ENCODE results near the gene RASSF5. TPM values are rescaled to one million over a fixed set of nuclear protein-coding genes. Genes with fewer than 3 reads are reported as not detected.

RASSF5 gene
- total and polyA plus RNA-seq, 10 of the 15 experiments (the other 5 are each of a cell fraction or from before 2014, with no cell fraction given) = 14.0 to 89.6 (median 68.9) TPM

DNA sequence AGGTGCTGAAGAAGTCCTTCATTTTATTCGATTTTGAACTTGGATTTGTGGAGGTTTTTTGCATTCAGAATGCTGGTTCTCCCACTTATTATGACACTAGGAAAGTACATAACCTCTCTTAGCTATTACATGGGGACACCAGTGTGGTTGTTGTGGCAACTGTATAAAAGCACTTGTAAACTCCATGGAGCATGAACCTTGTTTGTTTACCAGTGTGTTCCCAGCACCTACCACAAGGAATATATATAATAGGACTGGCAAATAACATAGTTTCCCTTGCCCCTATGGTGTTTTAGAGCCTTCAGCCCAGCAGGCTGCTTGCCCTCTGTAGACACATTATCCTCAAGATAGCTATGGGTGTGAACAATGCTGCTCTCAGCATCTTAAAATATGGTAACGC is 43.1 kb downstream of the RASSF5 start:
- ChIA-PET RAD21 (ENCODE audit: unreplicated experiment) (interaction anchor here (0.7 to 1.2 kb wide), 2 partner anchors 30 to 52 kb away, joined by 3 read pairs; no protein-coding TSS in a partner anchor), CTCF (interaction anchor here (0.6 to 2.6 kb wide), 5 partner anchors 23 to 77 kb away, joined by 3 to 20 read pairs (median 3); no protein-coding TSS in a partner anchor), POLR2A (interaction anchor here (1.1 to 7.0 kb wide), 2 partner anchors 29 to 33 kb away, joined by 3 to 66 read pairs; no protein-coding TSS in a partner anchor), SMC1A (ENCODE audit: uncharacterized antibody, unreplicated experiment) (interaction anchor here (0.6 to 21.1 kb wide), 4 partner anchors 9 to 88 kb away, joined by 4 to 476 read pairs (median 4); no protein-coding TSS in a partner anchor)
- H3K4me1 ChIP-seq (ENCODE audit: control insufficient read depth, insufficient read depth, low read length) = peaks cover 11% of the 10 kb centered on the region
- H3K27ac ChIP-seq (ENCODE audit: control insufficient read depth, insufficient read depth) = no peak overlapping the region
- H3K79me2 ChIP-seq (ENCODE audit: control insufficient read depth, insufficient read depth, low read length) = peaks cover 2% of the 10 kb centered on the region; the same call in 1 of the 2 replicates
- H2AFZ ChIP-seq (ENCODE audit: control insufficient read depth, low read depth, low read length) = no peak overlapping the region
- H3K36me3 ChIP-seq (ENCODE audit: control insufficient read depth in 2 of 2, insufficient read depth in 2 of 2, low read length in 1 of 2) = no peaks in the 10 kb centered on the region
- intact Hi-C loops (cut with micrococcal nuclease; ENCODE audit: unreplicated experiment) = no loop called here
- FAIRE-seq (no peak), ATAC-seq (no peak), DNase-seq (ENCODE audit: low read depth, low spot score) (no peak)
- H3K9ac ChIP-seq (ENCODE audit: control insufficient read depth, insufficient read depth, low read length) = no peak overlapping the region
- no peak overlapping the region for H3K4me2 ChIP-seq (ENCODE audit: control insufficient read depth, insufficient read depth)
- WGBS (ENCODE audit: insufficient coverage, insufficient replicate concordance, low lambda C conversion rate, missing lambda C conversion rate) = 50% methylated on average over 2 of the region's 2 CpGs
- in situ Hi-C loops (cut with MboI) = no loop called here
- H4K20me1 ChIP-seq (ENCODE audit: control insufficient read depth, insufficient read depth) = no peaks in the 10 kb centered on the region
- H3K4me3 ChIP-seq = no peak overlapping the region
- no peaks in the 10 kb centered on the region for H3K9me3 ChIP-seq (replicated peaks; ENCODE audit: control insufficient read depth, insufficient read depth, low read length)
- BruUV-seq (replicated peaks) = no TSS peak
- no peaks in the 10 kb centered on the region for H3K27me3 ChIP-seq (replicated peaks in 1 of 2; ENCODE audit: control insufficient read depth in 2 of 2, insufficient read depth in 2 of 2, low read length in 1 of 2)
- TF ChIP-seq GABPA (IDR thresholded peaks at IDR 0.05; ENCODE audit: low read depth) (no peak), SIX5 (IDR thresholded peaks at IDR 0.05; ENCODE audit: low read depth, low read length, severe bottlenecking) (no peak), MYC (IDR thresholded peaks at IDR 0.05; ENCODE audit: insufficient read depth, insufficient read length, insufficient replicate concordance, low read length, severe bottlenecking) (no peak), IKZF1 (conservative IDR thresholded peaks at IDR 0.05) (no peak), TBL1XR1 (IDR thresholded peaks at IDR 0.05; ENCODE audit: low read depth, low read length) (no peak), POU2F2 (IDR thresholded peaks at IDR 0.05; ENCODE audit: borderline replicate concordance, low read depth, low read length) (no peak), EZH2 (IDR thresholded peaks at IDR 0.05; ENCODE audit: borderline replicate concordance, control insufficient read depth, low read depth, low read length) (no peak)
